Body of pancreas (tissue), 4 donors: ENCODE results near the gene TOR2A. TPM values are rescaled to one million over a fixed set of nuclear protein-coding genes. Genes with fewer than 3 reads are reported as not detected.

Experiments used
- ATAC-seq: fragments of 150-250 bp; one replicate; pipeline ENCODE4 v1.9.1; 2016
- DNase-seq, 4 donors: peaks; one replicate each; pipeline ENCODE4 v3.0.0-alpha.2; 2019
- H3K27ac ChIP-seq, 4 donors: fragments of 200-600 bp; sonication (generic); 1 replicate in 3 of 4; 2 replicates in 1 of 4; pipeline versions ENCODE4 v1.5.1 to v1.6.1; 2016 to 2019; ENCODE audit warnings: mild to moderate bottlenecking in 1 of 4, mixed read lengths in 1 of 4, moderate library complexity in 1 of 4
- H3K27me3 ChIP-seq, 2 donors: fragments of 200-600 bp; sonication (generic); one replicate each; pipeline ENCODE4 v1.6.0; 2016; ENCODE audit warnings: mild to moderate bottlenecking in 1 of 2
- H3K36me3 ChIP-seq, 2 donors: fragments of 200-600 bp; sonication (generic); replicated peaks in 1 of 2; 2 replicates each; pipeline ENCODE4 v1.5.1; 2016; ENCODE audit warnings: low read depth in 2 of 2; ENCODE audit not compliant: insufficient read depth in 1 of 2
- H3K4me1 ChIP-seq: fragments of 200-600 bp; sonication (generic); one replicate; pipeline ENCODE4 v1.6.0; 2016
- H3K4me3 ChIP-seq, 2 donors: fragments of 200-600 bp; sonication (generic); 1 replicate in 1 of 2; 2 replicates in 1 of 2; pipeline ENCODE4 v1.5.1; 2016 to 2019
- H3K9me3 ChIP-seq, 3 donors: fragments of 200-600 bp; sonication (generic); 1 replicate in 2 of 3; 2 replicates in 1 of 3; pipeline ENCODE4 v1.5.1; 2016
- POLR2A ChIP-seq, 3 donors: fragments of 450-650 bp; IDR thresholded peaks; one replicate each; pipeline ENCODE4 v1.6.1; 2016; ENCODE audit warnings: antibody characterized with exemption in 3 of 3, mild to moderate bottlenecking in 2 of 3
- WGBS, 2 donors: methylation state at CpG; one replicate each; pipeline ENCODE4 v1.1.5; 2017; 5-methylcytosine and 5-hydroxymethylcytosine counted together
- intact Hi-C: fragments of 100-400 bp; cut with DNase I; formaldehyde crosslinking; loops from one replicate; pipeline ENCODE4 v1.15.1; 2023
- total RNA-seq, 2 donors: library from RNA; depleted of rRNA; stranded (reverse); fragments of >200 nt; gene quantifications; one replicate each; pipeline ENCODE4 v1.1.0, GENCODE V29; 2016
- TF ChIP-seq, protein P1 (sequence below), 7 experiments: fragments of 450-650 bp in 4 of 7; fragments of 200-600 bp in 3 of 7; sonication (generic) in 3 of 7; IDR thresholded peaks; one replicate each; pipeline ENCODE4 v1.5.1; 2016 to 2019; ENCODE audit warnings: antibody characterized with exemption in 7 of 7

TOR2A gene
- total RNA-seq, 2 donors from 2014 or later = 8.3 to 14.2 TPM

DNA sequence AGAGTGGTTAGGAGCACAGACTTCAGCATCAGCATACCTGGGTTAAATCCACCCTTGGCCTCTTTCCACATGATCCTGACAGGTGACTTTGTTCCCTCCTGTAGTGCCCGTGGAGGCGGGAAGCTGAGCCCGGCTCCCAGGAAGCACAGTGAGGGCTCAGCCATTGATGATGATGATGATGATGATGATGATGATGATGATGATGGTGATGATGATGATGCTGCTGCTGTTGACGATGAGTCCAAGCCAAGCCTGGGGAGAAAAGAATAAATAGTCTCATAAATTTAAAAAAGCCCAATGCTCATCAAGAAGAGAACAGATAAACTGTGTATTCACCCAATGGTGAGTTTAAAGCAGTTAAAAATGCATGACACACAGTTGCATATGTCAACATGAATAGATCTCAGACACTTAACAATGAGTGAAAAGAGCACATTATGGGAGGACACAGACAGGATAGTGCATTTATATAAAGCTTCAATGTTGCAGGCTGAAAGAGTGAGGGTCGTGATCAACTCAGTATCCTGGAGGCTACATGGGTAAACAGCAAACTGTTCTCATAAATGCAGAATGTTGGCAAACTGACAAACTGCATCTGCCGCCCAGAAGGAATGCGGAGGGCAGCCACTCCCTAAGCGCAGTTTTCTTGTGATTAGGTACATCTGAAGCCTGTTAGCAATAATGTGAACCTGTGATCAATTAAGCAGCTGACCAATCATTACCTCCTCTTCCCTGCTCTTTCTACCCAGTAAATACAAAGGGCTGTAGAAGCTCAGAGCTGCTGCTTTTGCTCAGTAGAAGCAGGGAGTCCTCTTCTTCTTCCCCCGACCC is 40.0 kb downstream of the TOR2A start:
- WGBS, 2 donors = 69 to 71% methylated on average over 9 of the region's 9 CpGs
- no peak for ATAC-seq
- H3K4me3 ChIP-seq = no peak overlapping the region
- DNase-seq = no peak
- H3K27me3 ChIP-seq = no peaks in the 10 kb centered on the region
- H3K36me3 ChIP-seq = no peaks in the 10 kb centered on the region
- peaks cover 12% of the 10 kb centered on the region for H3K4me1 ChIP-seq
- H3K27ac ChIP-seq = no peak overlapping the region
- TF ChIP-seq POLR2A (IDR thresholded peaks at IDR 0.05) = no peak
- TF ChIP-seq, protein P1, sequence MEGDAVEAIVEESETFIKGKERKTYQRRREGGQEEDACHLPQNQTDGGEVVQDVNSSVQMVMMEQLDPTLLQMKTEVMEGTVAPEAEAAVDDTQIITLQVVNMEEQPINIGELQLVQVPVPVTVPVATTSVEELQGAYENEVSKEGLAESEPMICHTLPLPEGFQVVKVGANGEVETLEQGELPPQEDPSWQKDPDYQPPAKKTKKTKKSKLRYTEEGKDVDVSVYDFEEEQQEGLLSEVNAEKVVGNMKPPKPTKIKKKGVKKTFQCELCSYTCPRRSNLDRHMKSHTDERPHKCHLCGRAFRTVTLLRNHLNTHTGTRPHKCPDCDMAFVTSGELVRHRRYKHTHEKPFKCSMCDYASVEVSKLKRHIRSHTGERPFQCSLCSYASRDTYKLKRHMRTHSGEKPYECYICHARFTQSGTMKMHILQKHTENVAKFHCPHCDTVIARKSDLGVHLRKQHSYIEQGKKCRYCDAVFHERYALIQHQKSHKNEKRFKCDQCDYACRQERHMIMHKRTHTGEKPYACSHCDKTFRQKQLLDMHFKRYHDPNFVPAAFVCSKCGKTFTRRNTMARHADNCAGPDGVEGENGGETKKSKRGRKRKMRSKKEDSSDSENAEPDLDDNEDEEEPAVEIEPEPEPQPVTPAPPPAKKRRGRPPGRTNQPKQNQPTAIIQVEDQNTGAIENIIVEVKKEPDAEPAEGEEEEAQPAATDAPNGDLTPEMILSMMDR (IDR thresholded peaks at IDR 0.05) = no peak
- no peaks in the 10 kb centered on the region for H3K9me3 ChIP-seq
- intact Hi-C loops = no loop called here

DNA sequence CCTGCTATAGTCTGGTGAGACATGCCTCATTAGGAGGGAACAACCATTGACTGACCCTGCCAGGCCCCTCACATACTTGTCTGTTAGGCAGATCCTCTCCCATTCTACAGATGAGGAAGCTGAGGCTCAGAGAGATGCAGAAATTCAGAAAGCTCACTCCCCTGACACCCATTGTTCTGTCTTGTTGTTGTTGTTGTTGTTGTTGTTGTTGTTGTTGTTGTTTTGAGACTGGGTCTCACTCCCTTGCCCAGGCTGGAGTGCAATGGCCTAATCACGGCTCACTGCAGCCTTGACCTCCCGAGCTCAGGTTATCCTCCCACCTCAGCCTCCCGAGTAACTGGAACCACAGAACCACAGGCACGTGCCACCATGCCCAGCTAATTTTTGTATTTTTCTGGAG is 41.4 kb downstream of the TOR2A start:
- no peak for TF ChIP-seq POLR2A (IDR thresholded peaks at IDR 0.05)
- TF ChIP-seq, protein P1 (IDR thresholded peaks at IDR 0.05) = no peak
- WGBS, 2 donors = 85 to 87% methylated on average over 4 of the region's 4 CpGs
- DNase-seq (no peak), ATAC-seq (no peak)
- Histone ChIP-seq H3K36me3 (no peaks in the 10 kb centered on the region), H3K27me3 (no peaks in the 10 kb centered on the region), H3K4me1 (no peaks in the 10 kb centered on the region), H3K9me3 (no peaks in the 10 kb centered on the region), H3K27ac (no peak overlapping the region), H3K4me3 (no peak overlapping the region)
- intact Hi-C loops = no loop called here

DNA sequence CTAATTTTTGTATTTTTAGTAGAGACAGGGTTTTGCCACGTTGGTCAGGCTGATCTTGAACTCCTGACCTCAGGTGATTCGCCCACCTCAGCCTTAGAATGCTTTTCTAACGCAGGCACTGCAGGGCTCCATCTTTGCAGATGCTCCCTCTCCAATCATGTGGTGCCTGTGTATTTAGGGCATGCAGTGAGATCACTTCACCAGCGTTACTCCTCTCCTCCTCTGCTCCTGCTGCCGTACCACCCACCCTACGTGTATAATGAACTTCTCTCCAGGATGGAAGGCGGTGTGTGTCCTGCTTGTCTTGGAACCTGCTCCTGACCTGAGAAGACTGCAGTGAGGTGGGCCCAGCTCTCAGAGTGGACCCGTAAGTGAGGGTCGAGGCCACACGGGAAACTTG is 42.0 kb downstream of the TOR2A start:
- H3K4me1 ChIP-seq = no peaks in the 10 kb centered on the region
- H3K27me3 ChIP-seq = no peaks in the 10 kb centered on the region
- TF ChIP-seq, protein P1 (IDR thresholded peaks at IDR 0.05) = no peak
- TF ChIP-seq POLR2A (IDR thresholded peaks at IDR 0.05) = no peak
- intact Hi-C loops = no loop called here
- no peaks in the 10 kb centered on the region for H3K36me3 ChIP-seq
- DNase-seq (no peak), ATAC-seq (no peak)
- H3K9me3 ChIP-seq = no peaks in the 10 kb centered on the region
- H3K27ac ChIP-seq = no peak overlapping the region
- H3K4me3 ChIP-seq = no peak overlapping the region
- 91% methylated on average over 10 of the region's 10 CpGs for WGBS, 2 donors

DNA sequence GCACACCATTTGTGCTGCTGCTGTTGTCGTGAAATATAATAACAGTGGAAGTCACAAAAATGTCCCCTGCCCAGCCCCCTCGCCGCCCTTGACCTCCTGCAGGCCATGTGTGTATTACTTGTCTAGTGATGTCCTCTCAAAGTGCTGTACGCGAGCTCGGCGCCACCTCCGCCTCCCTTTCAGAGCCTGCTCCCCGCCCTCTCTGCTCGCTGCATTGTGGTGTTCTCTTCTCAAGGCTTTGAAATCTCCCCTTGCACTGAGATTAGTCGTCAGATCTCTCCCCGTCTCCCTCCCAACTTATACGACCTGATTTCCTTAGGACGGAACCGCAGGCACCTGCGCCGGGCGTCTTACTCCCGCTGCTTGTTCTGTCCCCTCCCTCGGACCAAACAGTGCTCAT is 43.0 kb downstream of the TOR2A start:
- intact Hi-C loops = no loop called here
- no peaks in the 10 kb centered on the region for H3K27me3 ChIP-seq
- ATAC-seq = no peak
- H3K9me3 ChIP-seq = no peaks in the 10 kb centered on the region
- TF ChIP-seq POLR2A (IDR thresholded peaks at IDR 0.05) = no peak
- TF ChIP-seq, protein P1 (IDR thresholded peaks at IDR 0.05) = no peak
- H3K36me3 ChIP-seq = no peaks in the 10 kb centered on the region
- WGBS, 2 donors = 88 to 90% methylated on average over 20 of the region's 20 CpGs
- no peak overlapping the region for H3K4me3 ChIP-seq
- H3K4me1 ChIP-seq = no peaks in the 10 kb centered on the region
- no peak for DNase-seq
- H3K27ac ChIP-seq = no peak overlapping the region

DNA sequence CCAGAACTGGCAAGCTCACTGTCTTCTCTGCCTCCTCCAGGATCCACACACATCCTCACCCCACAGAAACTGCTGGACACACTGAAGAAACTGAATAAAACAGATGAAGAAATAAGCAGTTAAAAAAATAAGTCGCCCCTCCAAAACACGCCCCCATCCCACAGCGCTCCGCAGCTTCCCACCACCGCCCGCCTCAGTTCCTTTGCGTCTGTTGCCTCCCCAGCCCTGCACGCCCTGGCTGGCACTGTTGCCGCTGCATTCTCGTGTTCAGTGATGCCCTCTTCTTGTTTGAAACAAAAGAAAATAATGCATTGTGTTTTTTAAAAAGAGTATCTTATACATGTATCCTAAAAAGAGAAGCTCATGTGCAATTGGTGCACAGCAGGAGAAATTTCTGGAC is 44.4 kb downstream of the TOR2A start:
- intact Hi-C loops = no loop called here
- DNase-seq (no peak), ATAC-seq (no peak)
- Histone ChIP-seq H3K36me3 (no peaks in the 10 kb centered on the region), H3K9me3 (no peaks in the 10 kb centered on the region), H3K27ac (no peak overlapping the region), H3K4me1 (no peaks in the 10 kb centered on the region), H3K27me3 (no peaks in the 10 kb centered on the region), H3K4me3 (no peak overlapping the region)
- 92% methylated on average over 10 of the region's 10 CpGs for WGBS, 2 donors
- TF ChIP-seq, protein P1 (IDR thresholded peaks at IDR 0.05) = no peak
- no peak for TF ChIP-seq POLR2A (IDR thresholded peaks at IDR 0.05)
